ENCODE measurements around the gene GAPT. TPM values are rescaled to one million over a fixed set of nuclear protein-coding genes. Genes with fewer than 3 reads are reported as not detected.
A peak's percentile ranks its signal among the peaks of the same experiment; 100 is the strongest.

Gene GAPT
- total and polyA plus RNA-seq, 12 donors, result 0.08 to 1.7 (median 0.26) TPM; not detected in 1

DNA sequence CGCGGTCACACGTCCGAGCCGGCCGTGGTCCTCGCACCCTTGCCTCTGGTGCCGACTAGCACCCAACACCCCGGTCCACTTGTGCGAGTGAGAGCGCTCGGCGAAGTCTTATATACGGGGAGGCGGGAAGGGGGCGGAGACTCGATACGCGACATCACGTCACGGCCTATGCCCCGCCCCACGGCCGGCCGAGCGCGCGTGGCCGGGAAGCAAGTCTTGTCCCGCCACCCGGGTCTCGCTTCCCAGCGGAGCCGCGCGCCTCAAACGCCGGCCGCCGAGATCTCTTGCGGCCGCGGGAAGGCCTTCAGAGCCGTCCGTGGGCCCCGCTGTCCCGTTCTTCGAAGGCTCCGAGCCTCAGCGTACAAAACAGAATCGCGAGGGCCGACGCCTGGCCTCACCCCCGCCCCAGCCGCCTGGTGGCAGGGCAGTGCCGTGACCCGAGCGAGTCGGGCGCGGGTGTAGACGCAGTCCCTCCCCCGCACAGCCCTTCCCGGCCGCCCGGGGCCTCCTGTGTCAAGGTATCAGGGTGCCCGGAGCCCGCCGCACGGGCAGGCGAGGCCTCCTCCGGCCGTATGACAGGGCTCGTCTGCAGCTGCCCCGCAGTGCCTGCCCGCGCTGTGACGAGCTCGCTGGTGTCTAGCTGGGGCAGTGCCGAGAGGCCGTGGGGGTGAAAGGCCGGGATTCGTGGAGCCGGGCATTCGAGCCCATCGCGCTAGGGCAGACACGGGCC is 31.1 kb upstream of the GAPT start, which contains the start of gene PLK2:
TSS of gene PLK2 (minus strand) at position 85 of the 730 bp plus-strand sequence. CDS start 127 bp downstream, outside the sequence.
- DNase-seq (peak; percentile 95 to 96), ATAC-seq (peak; percentile 91 to 96 (median 94))
- H3K4me1 ChIP-seq, result peaks cover 0 to 28% (median 19%) of the 10 kb centered on the region in 9 donors
- H3K4me3 ChIP-seq, result peak within 1 kb of the TSS; percentile 70 to 94 (median 88)
- WGBS, 2 donors, result 0% methylated on average over 81 to 89 of the region's 89 CpGs
- intact Hi-C loops (cut with DNase I), result loop anchor here (1.0 to 10.0 kb wide), 22 partner anchors 571 to 1555 kb away; partner anchors contain the start of gene SETD9 (in 1 of the 10)
- H3K9me3 ChIP-seq, result no peaks in the 10 kb centered on the region
- peaks cover 0 to 37% (median 24%) of the 10 kb centered on the region in 9 donors for H3K36me3 ChIP-seq
- peak within 1 kb of the TSS; percentile 68 to 99 (median 98) for H3K27ac ChIP-seq
- TF ChIP-seq, protein P1, sequence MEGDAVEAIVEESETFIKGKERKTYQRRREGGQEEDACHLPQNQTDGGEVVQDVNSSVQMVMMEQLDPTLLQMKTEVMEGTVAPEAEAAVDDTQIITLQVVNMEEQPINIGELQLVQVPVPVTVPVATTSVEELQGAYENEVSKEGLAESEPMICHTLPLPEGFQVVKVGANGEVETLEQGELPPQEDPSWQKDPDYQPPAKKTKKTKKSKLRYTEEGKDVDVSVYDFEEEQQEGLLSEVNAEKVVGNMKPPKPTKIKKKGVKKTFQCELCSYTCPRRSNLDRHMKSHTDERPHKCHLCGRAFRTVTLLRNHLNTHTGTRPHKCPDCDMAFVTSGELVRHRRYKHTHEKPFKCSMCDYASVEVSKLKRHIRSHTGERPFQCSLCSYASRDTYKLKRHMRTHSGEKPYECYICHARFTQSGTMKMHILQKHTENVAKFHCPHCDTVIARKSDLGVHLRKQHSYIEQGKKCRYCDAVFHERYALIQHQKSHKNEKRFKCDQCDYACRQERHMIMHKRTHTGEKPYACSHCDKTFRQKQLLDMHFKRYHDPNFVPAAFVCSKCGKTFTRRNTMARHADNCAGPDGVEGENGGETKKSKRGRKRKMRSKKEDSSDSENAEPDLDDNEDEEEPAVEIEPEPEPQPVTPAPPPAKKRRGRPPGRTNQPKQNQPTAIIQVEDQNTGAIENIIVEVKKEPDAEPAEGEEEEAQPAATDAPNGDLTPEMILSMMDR (IDR thresholded peaks at IDR 0.05), result peak in 6 of 9 donors; percentile 11 to 62 (median 30)
- H3K27me3 ChIP-seq, result peaks cover 0 to 20% (median 0%) of the 10 kb centered on the region in 7 donors

GRCh38 chr5:58460732-58461286 is 30.4 kb upstream of the GAPT start:
- peak; percentile 90 to 93 for DNase-seq
- peaks cover 0 to 20% (median 0%) of the 10 kb centered on the region in 7 donors for H3K27me3 ChIP-seq

DNA sequence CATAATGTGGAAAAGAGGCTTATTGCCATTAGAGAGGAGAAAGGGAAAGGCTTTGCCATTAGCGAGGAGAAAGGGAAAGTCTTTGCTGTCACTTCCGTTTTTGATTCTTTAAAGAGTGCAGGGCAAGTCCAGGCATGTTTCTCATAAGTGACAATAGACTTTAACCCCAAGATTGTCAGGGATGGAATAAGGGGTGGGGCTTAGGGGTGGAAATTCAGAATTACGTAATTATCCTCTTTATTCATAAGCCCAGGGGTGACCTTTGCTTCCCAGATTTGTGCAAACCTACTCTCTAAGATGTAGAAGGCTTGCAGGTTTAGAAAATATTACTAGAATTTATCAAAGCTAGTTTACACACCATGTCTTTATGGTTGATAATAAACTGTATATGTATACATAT is 29.1 kb upstream of the GAPT start:
- no peak overlapping the region for H3K4me3 ChIP-seq
- DNase-seq (no peak), ATAC-seq (no peak)
- intact Hi-C loops (cut with DNase I), result loop anchor here (1.0 to 10.0 kb wide), 15 partner anchors 575 to 1557 kb away; partner anchors contain the start of gene SETD9 (in 1 of the 10)
- peaks cover 0 to 19% (median 7%) of the 10 kb centered on the region in 9 donors for H3K4me1 ChIP-seq
- peaks cover 0 to 20% (median 0%) of the 10 kb centered on the region in 7 donors for H3K27me3 ChIP-seq
- peaks cover 0 to 17% (median 7%) of the 10 kb centered on the region in 9 donors for H3K36me3 ChIP-seq
- H3K9me3 ChIP-seq, result no peaks in the 10 kb centered on the region
- WGBS, 2 donors, result 75 to 82% methylated on average over 3 of the region's 3 CpGs
- TF ChIP-seq, protein P1 (IDR thresholded peaks at IDR 0.05), result no peak
- peak overlapping the region in 7 of 10 donors; percentile 8 to 99 (median 48) for H3K27ac ChIP-seq

More at GRCh38 chr5:58460732-58461286, 30.4 kb upstream of the GAPT start:
- Histone ChIP-seq H3K4me1 (peaks cover 0 to 23% (median 12%) of the 10 kb centered on the region in 9 donors), H3K4me3 (peak overlapping the region; percentile 70 to 94 (median 88)), H3K36me3 (peaks cover 0 to 30% (median 18%) of the 10 kb centered on the region in 9 donors), H3K27ac (peak overlapping the region; percentile 68 to 99 (median 98)), H3K9me3 (no peaks in the 10 kb centered on the region)
- WGBS, 2 donors, result 6% methylated on average over 30 of the region's 30 CpGs
- TF ChIP-seq, protein P1 (IDR thresholded peaks at IDR 0.05), result peak; percentile 72 to 94 (median 82)
- intact Hi-C loops (cut with DNase I), result loop anchor here (1.0 to 10.0 kb wide), 22 partner anchors 572 to 1556 kb away; partner anchors contain the start of gene SETD9 (in 1 of the 10)
- ATAC-seq, result peak; percentile 82 to 93 (median 85)
